OCI-LY7 (cell line): ENCODE data around the gene WDR36. TPM values are rescaled to one million over a fixed set of nuclear protein-coding genes. Genes with fewer than 3 reads are reported as not detected.

ENCODE experiments used
- BruUV-seq: library from RNA; stranded (reverse); fragments of 400-500 nt; replicated peaks from 2 replicates; lab custom pipeline; 2021; lab: Mats Ljungman, UMichigan
- CTCF ChIA-PET: fragments of 300-600 bp; sonication (Branson Sonifier 250); formaldehyde crosslinking; loops from one replicate; lab custom pipeline; 2022; ENCODE audit warnings: antibody characterized with exemption; ENCODE audit not compliant: unreplicated experiment; lab: Charles Lee
- POLR2A ChIA-PET: fragments of 300-600 bp; sonication (Branson Sonifier 250); formaldehyde crosslinking; loops from one replicate; lab custom pipeline; 2022; ENCODE audit warnings: antibody characterized with exemption; lab: Charles Lee
- DNase-seq: peaks from one replicate; pipeline ENCODE4 v3.0.0-alpha.2; 2015; ENCODE audit warnings: low spot score
- H2AFZ ChIP-seq: fragments of 200-600 bp; sonication (generic), shearing (Covaris generic); 2 replicates; pipeline ENCODE4 v1.6.1; 2014; ENCODE audit warnings: mild to moderate bottlenecking, antibody characterized with exemption, low read length, moderate library complexity
- H3K27ac ChIP-seq: fragments of 200-600 bp; sonication (generic); 2 replicates; pipeline ENCODE4 v1.5.1; 2014; ENCODE audit warnings: mixed run types, low read depth, mild to moderate bottlenecking, moderate library complexity, low read length, inconsistent platforms; ENCODE audit not compliant: poor library complexity, severe bottlenecking
- H3K36me3 ChIP-seq: fragments of 200-600 bp; sonication (generic); 2 replicates; pipeline ENCODE4 v1.6.1; 2014; ENCODE audit warnings: mild to moderate bottlenecking, antibody characterized with exemption, low read length, moderate library complexity, mixed read lengths; ENCODE audit not compliant: insufficient read depth
- H3K4me1 ChIP-seq: fragments of 200-600 bp; sonication (generic); 2 replicates; pipeline ENCODE4 v1.5.1; 2014; ENCODE audit warnings: mild to moderate bottlenecking, low read length; ENCODE audit not compliant: insufficient read depth, poor library complexity, severe bottlenecking
- H3K4me2 ChIP-seq: fragments of 200-600 bp; sonication (generic); 2 replicates; pipeline ENCODE4 v1.6.1; 2014; ENCODE audit warnings: mild to moderate bottlenecking, low read length
- H3K4me3 ChIP-seq: fragments of 200-600 bp; sonication (generic); 2 replicates; pipeline ENCODE4 v1.5.1; 2014; ENCODE audit warnings: mild to moderate bottlenecking, low read depth, low read length; ENCODE audit not compliant: poor library complexity, severe bottlenecking
- H3K79me2 ChIP-seq: fragments of 200-600 bp; sonication (generic); 2 replicates; pipeline ENCODE4 v1.6.1; 2016; ENCODE audit warnings: low read depth, mild to moderate bottlenecking, low read length, moderate library complexity, mixed read lengths; ENCODE audit not compliant: insufficient read depth
- H3K9me2 ChIP-seq: fragments of 200-600 bp; sonication (generic); 2 replicates; pipeline ENCODE4 v1.6.1; 2016; ENCODE audit warnings: mild to moderate bottlenecking, low read length, mixed read lengths; ENCODE audit not compliant: insufficient read depth
- H3K9me3 ChIP-seq: fragments of 200-600 bp; sonication (generic); 2 replicates; pipeline ENCODE4 v1.6.1; 2014; ENCODE audit warnings: mild to moderate bottlenecking, mixed run types, low read length, mixed read lengths
- H4K20me1 ChIP-seq: fragments of 200-600 bp; sonication (generic); 2 replicates; pipeline ENCODE4 v1.6.1; 2014; ENCODE audit warnings: mild to moderate bottlenecking, antibody characterized with exemption, low read length, moderate library complexity, mixed read lengths; ENCODE audit not compliant: insufficient read depth
- CTCF ChIP-seq: fragments of 200-600 bp; sonication (generic); conservative IDR thresholded peaks from 2 replicates; pipeline ENCODE4 v1.5.1; 2014; ENCODE audit warnings: mild to moderate bottlenecking, antibody characterized with exemption, low read length, moderate library complexity, mixed read lengths
- EZH2phosphoT487 ChIP-seq: fragments of 200-600 bp; sonication (generic); IDR thresholded peaks from 2 replicates; pipeline ENCODE4 v1.6.1; 2018; ENCODE audit warnings: low read depth, borderline replicate concordance, mild to moderate bottlenecking, mixed run types, antibody characterized with exemption, low read length, moderate library complexity, mixed read lengths
- intact Hi-C: fragments of 100-400 bp; cut with micrococcal nuclease; formaldehyde crosslinking; loops from one replicate; pipeline ENCODE4 v1.10.0; 2022; ENCODE audit not compliant: unreplicated experiment
- total RNA-seq, 2 experiments: library from RNA; depleted of rRNA in 1 of 2; stranded (reverse); fragments of >200 nt in 1 of 2; shearing (Covaris generic) in 1 of 2; gene quantifications; 2 replicates each; pipeline ENCODE4 v1.2.3, GENCODE V29; 2014 to 2022

Gene WDR36
- total RNA-seq, 2 experiments from 2014 or later: 46.5 to 49.4 TPM

- Histone ChIP-seq H3K4me3 (no peak overlapping the region), H3K9me3 (no peaks in the 10 kb centered on the region), H3K4me2 (no peak overlapping the region), H3K36me3 (peaks cover 99% of the 10 kb centered on the region), H3K27ac (no peak overlapping the region), H3K4me1 (no peaks in the 10 kb centered on the region), H3K9me2 (no peaks in the 10 kb centered on the region), H4K20me1 (peaks cover 6% of the 10 kb centered on the region; the same call in 1 of the 2 replicates), H2AFZ (no peak overlapping the region), H3K79me2 (peaks cover 12% of the 10 kb centered on the region; the same call in 1 of the 2 replicates)
- no peak for TF ChIP-seq EZH2phosphoT487
- ChIA-PET POLR2A (interaction anchor here (0.6 to 1.0 kb wide), 2 partner anchors 17 to 811 kb away, joined by 3 read pairs; no protein-coding TSS in a partner anchor), CTCF (no interaction called here)
- DNase-seq: no peak
- no TSS peak for BruUV-seq
- intact Hi-C loops: loop anchor here (10.0 kb wide), 1 partner anchor 364 kb away; no protein-coding TSS in a partner anchor
These were observed 27.1 kb downstream of the WDR36 start for GRCh38 chr5:111119221-111119620.

GRCh38 chr5:111119856-111120255, 27.7 kb downstream of the WDR36 start:
- no TSS peak for BruUV-seq
- DNase-seq: no peak
- Histone ChIP-seq H3K79me2 (peaks cover 12% of the 10 kb centered on the region; the same call in 1 of the 2 replicates), H2AFZ (no peak overlapping the region), H3K9me2 (no peaks in the 10 kb centered on the region), H3K27ac (no peak overlapping the region), H4K20me1 (peaks cover 6% of the 10 kb centered on the region; the same call in 1 of the 2 replicates), H3K9me3 (no peaks in the 10 kb centered on the region), H3K4me2 (no peak overlapping the region), H3K36me3 (peaks cover 99% of the 10 kb centered on the region), H3K4me3 (no peak overlapping the region), H3K4me1 (no peaks in the 10 kb centered on the region)
- no peak for TF ChIP-seq CTCF
- ChIA-PET CTCF (no interaction called here), POLR2A (no interaction called here)
- intact Hi-C loops: loop anchor here (10.0 kb wide), 1 partner anchor 365 kb away; no protein-coding TSS in a partner anchor

- BruUV-seq: no TSS peak
- Histone ChIP-seq H3K4me2 (no peak overlapping the region), H3K27ac (no peak overlapping the region), H3K4me3 (no peak overlapping the region), H3K9me3 (no peaks in the 10 kb centered on the region), H3K36me3 (peaks cover 99% of the 10 kb centered on the region), H3K4me1 (no peaks in the 10 kb centered on the region), H3K79me2 (peaks cover 5% of the 10 kb centered on the region; the same call in 1 of the 2 replicates), H4K20me1 (peaks cover 6% of the 10 kb centered on the region; the same call in 1 of the 2 replicates), H3K9me2 (no peaks in the 10 kb centered on the region), H2AFZ (no peak overlapping the region)
- ChIA-PET CTCF (no interaction called here), POLR2A (interaction anchor here (0.5 kb wide), 1 partner anchor 622 kb away, joined by 3 read pairs; no protein-coding TSS in a partner anchor)
- TF ChIP-seq EZH2phosphoT487 (no peak), CTCF (no peak)
- intact Hi-C loops: no loop called here
- DNase-seq: no peak
These were observed 28.8 kb downstream of the WDR36 start for GRCh38 chr5:111120911-111121310.
